ENCODE measurements around the gene AP2S1. TPM values are rescaled to one million over a fixed set of nuclear protein-coding genes. Genes with fewer than 3 reads are reported as not detected.
"Not testable (repeated sequence)": the region's sequence is repeated elsewhere in the genome, so short reads cannot be mapped to it uniquely, and the experiment has no call there.

The AP2S1 gene
- total and polyA plus RNA-seq, 2 experiments from 2014 or later: 140 to 299 TPM

- not testable (repeated sequence) for H3K36me3 Mint-ChIP-seq (ENCODE audit: low read depth); H3K27ac Mint-ChIP-seq; H3F3A ChIP-seq (replicated peaks; ENCODE audit: low read depth); H2AFZ ChIP-seq; H3K4me1 ChIP-seq (ENCODE audit: insufficient read depth); H3K9me3 Mint-ChIP-seq; H4K20me1 ChIP-seq (replicated peaks; ENCODE audit: insufficient read depth); H3K9me2 ChIP-seq (ENCODE audit: insufficient read depth); H3K79me2 ChIP-seq (replicated peaks; ENCODE audit: insufficient read depth); DNase-seq (ENCODE audit: low spot score); H3K4me1 Mint-ChIP-seq; H3K4me3 ChIP-seq; H3K4me2 ChIP-seq; H3K27me3 Mint-ChIP-seq (ENCODE audit: insufficient read depth, low read depth, poor library complexity); H3K27me3 ChIP-seq (ENCODE audit: insufficient read depth); H3K36me3 ChIP-seq (ENCODE audit: insufficient read depth); ATAC-seq; H3K27ac ChIP-seq (ENCODE audit: low read depth); H3K4me3 Mint-ChIP-seq
Observed at GRCh38 chr19:46804432-46804831, 46.2 kb downstream of the AP2S1 start.

- Mint-ChIP-seq H3K27ac (no peak overlapping the region), H3K36me3 (ENCODE audit: low read depth) (no peaks in the 10 kb centered on the region), H3K27me3 (ENCODE audit: insufficient read depth, low read depth, poor library complexity) (no peaks in the 10 kb centered on the region), H3K4me3 (no peak overlapping the region), H3K4me1 (no peaks in the 10 kb centered on the region), H3K9me3 (no peaks in the 10 kb centered on the region)
- no peak for ATAC-seq
- Histone ChIP-seq H3K4me3 (no peak overlapping the region), H3K4me1 (ENCODE audit: insufficient read depth) (no peaks in the 10 kb centered on the region), H3K9me2 (ENCODE audit: insufficient read depth) (no peaks in the 10 kb centered on the region), H3F3A (replicated peaks; ENCODE audit: low read depth) (no peaks in the 10 kb centered on the region), H3K79me2 (replicated peaks; ENCODE audit: insufficient read depth) (no peaks in the 10 kb centered on the region), H3K27me3 (ENCODE audit: insufficient read depth) (no peaks in the 10 kb centered on the region), H2AFZ (no peak overlapping the region), H3K36me3 (ENCODE audit: insufficient read depth) (no peaks in the 10 kb centered on the region), H3K27ac (ENCODE audit: low read depth) (no peak overlapping the region), H3K4me2 (no peak overlapping the region), H4K20me1 (replicated peaks; ENCODE audit: insufficient read depth) (no peaks in the 10 kb centered on the region)
- no peak for DNase-seq (ENCODE audit: low spot score)
- TF ChIP-seq STAT1 (IDR thresholded peaks at IDR 0.05; ENCODE audit: unreplicated experiment): no peak
- no peak for TF ChIP-seq ZNF462 (CRISPR knock-in tag; IDR thresholded peaks at IDR 0.05)
- no peak for TF ChIP-seq REST (IDR thresholded peaks at IDR 0.05; ENCODE audit: unreplicated experiment)
- TF ChIP-seq CTCF (conservative IDR thresholded peaks at IDR 0.05; ENCODE audit: low read depth in 2 of 2): no peak
- no peak for TF ChIP-seq JUNB (IDR thresholded peaks at IDR 0.05; ENCODE audit: unreplicated experiment)
- TF ChIP-seq ETS1 (IDR thresholded peaks at IDR 0.05): no peak
- no peak for TF ChIP-seq ZNF114 (CRISPR knock-in tag; IDR thresholded peaks at IDR 0.05)
- TF ChIP-seq NANOG (IDR thresholded peaks at IDR 0.05; ENCODE audit: borderline replicate concordance): no peak
- TF ChIP-seq EZH2 (IDR thresholded peaks at IDR 0.05; ENCODE audit: low read depth, unreplicated experiment): no peak
- TF ChIP-seq EZH2phosphoT487 (IDR thresholded peaks at IDR 0.05; ENCODE audit: unreplicated experiment): no peak
Observed at GRCh38 chr19:46803555-46803954, 47.1 kb downstream of the AP2S1 start.

Data from GM23338 (cell line).